GM23338 (cell line): ENCODE measurements around the gene KCNT2.
"Not testable (repeated sequence)": the region's sequence is repeated elsewhere in the genome, so short reads cannot be mapped to it uniquely, and the experiment has no call there.

ENCODE experiments used
- CREB1 ChIP-seq: fragments of 250-450 bp; sonication (Bioruptor Pico); IDR thresholded peaks from 2 replicates; pipeline ENCODE4 v1.5.0; 2020; ENCODE audit warnings: low read depth, mild to moderate bottlenecking, moderate library complexity
- EZH2phosphoT487 ChIP-seq: fragments of 200-600 bp; sonication (generic); IDR thresholded peaks from one replicate; pipeline ENCODE4 v1.8.1; 2018; ENCODE audit warnings: antibody characterized with exemption; ENCODE audit not compliant: unreplicated experiment
- TF ChIP-seq, protein P1 (sequence below), 2 experiments: fragments of 200-600 bp in 1 of 2; sonication (generic) in 1 of 2; conservative IDR thresholded peaks; 2 replicates each; pipeline versions ENCODE4 v1.5.1 to v1.6.1; 2016 to 2017; ENCODE audit warnings: antibody characterized with exemption in 2 of 2, low read depth in 2 of 2, mild to moderate bottlenecking in 2 of 2, moderate library complexity in 1 of 2
- TF ChIP-seq, protein P2 (sequence below): IDR thresholded peaks from one replicate; pipeline ENCODE4 v1.6.1; 2018; ENCODE audit warnings: antibody characterized with exemption; ENCODE audit not compliant: unreplicated experiment

DNA sequence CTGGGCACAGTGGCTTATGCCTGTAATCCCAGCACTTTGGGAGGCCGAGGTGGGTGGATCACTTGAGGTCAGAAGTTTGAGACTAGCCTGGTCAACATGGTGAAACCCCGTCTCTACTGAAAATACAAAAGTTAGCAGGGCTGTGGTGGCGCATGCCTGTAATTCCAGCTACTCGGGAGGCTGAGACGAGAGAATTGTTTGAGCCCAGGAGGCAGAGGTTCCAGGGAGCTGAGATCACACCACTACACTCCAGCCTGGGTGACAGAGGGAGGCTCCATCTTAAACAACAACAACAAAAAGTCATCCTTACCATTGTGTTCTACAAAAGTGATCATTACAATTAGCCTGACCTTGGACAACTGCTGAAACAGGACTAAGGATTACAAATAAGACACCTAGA, 31.1 kb upstream of the KCNT2 start:
- TF ChIP-seq, protein P1, sequence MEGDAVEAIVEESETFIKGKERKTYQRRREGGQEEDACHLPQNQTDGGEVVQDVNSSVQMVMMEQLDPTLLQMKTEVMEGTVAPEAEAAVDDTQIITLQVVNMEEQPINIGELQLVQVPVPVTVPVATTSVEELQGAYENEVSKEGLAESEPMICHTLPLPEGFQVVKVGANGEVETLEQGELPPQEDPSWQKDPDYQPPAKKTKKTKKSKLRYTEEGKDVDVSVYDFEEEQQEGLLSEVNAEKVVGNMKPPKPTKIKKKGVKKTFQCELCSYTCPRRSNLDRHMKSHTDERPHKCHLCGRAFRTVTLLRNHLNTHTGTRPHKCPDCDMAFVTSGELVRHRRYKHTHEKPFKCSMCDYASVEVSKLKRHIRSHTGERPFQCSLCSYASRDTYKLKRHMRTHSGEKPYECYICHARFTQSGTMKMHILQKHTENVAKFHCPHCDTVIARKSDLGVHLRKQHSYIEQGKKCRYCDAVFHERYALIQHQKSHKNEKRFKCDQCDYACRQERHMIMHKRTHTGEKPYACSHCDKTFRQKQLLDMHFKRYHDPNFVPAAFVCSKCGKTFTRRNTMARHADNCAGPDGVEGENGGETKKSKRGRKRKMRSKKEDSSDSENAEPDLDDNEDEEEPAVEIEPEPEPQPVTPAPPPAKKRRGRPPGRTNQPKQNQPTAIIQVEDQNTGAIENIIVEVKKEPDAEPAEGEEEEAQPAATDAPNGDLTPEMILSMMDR (conservative IDR thresholded peaks at IDR 0.05; ENCODE audit: low read depth in 2 of 2) = not testable (repeated sequence)
- not testable (repeated sequence) for TF ChIP-seq EZH2phosphoT487; CREB1 (CRISPR knock-in tag)
- TF ChIP-seq, protein P2, sequence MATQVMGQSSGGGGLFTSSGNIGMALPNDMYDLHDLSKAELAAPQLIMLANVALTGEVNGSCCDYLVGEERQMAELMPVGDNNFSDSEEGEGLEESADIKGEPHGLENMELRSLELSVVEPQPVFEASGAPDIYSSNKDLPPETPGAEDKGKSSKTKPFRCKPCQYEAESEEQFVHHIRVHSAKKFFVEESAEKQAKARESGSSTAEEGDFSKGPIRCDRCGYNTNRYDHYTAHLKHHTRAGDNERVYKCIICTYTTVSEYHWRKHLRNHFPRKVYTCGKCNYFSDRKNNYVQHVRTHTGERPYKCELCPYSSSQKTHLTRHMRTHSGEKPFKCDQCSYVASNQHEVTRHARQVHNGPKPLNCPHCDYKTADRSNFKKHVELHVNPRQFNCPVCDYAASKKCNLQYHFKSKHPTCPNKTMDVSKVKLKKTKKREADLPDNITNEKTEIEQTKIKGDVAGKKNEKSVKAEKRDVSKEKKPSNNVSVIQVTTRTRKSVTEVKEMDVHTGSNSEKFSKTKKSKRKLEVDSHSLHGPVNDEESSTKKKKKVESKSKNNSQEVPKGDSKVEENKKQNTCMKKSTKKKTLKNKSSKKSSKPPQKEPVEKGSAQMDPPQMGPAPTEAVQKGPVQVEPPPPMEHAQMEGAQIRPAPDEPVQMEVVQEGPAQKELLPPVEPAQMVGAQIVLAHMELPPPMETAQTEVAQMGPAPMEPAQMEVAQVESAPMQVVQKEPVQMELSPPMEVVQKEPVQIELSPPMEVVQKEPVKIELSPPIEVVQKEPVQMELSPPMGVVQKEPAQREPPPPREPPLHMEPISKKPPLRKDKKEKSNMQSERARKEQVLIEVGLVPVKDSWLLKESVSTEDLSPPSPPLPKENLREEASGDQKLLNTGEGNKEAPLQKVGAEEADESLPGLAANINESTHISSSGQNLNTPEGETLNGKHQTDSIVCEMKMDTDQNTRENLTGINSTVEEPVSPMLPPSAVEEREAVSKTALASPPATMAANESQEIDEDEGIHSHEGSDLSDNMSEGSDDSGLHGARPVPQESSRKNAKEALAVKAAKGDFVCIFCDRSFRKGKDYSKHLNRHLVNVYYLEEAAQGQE = not testable (repeated sequence)
